ENCODE measurements around the gene PLXNA2. TPM values are rescaled to one million over a fixed set of nuclear protein-coding genes. Genes with fewer than 3 reads are reported as not detected.

PLXNA2 gene
- total and polyA plus RNA-seq, 2 of the 8 experiments (the other 6 are each of a cell fraction or from before 2014, with no cell fraction given): 0.33 to 1.5 TPM

DNA sequence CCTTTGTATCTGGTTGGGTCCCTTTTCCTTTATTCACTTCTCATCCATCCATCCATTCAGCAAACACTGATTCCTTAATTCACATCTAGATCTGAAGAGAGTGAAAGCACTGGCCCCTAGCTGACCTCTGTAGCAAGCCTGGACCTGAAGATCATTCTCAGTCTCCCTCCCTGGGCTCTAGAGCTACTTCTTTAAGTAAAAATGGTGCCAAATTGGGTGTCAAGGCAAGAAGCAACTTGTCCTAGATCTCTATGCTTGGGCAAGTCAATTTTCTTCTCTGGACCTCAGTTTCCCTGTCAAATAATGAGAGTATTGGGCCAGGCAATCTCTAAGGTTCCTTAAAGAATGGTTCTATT, 36.1 kb downstream of the PLXNA2 start:
- Histone ChIP-seq H3K79me2 (ENCODE audit: control insufficient read depth in 1 of 2, insufficient read depth in 2 of 2, low read length in 2 of 2) (no peaks in the 10 kb centered on the region), H3K9ac (replicated peaks in 1 of 4; ENCODE audit: extremely low read depth in 1 of 4, low read depth in 3 of 4, low read length in 3 of 4) (no peak overlapping the region), H3K27ac (ENCODE audit: low read depth, low read length) (no peak overlapping the region)

More for the DNA sequence above, 36.1 kb downstream of the PLXNA2 start:
- CTCF ChIA-PET (ENCODE audit: partially characterized antibody): interaction anchor here (0.8 to 1.9 kb wide), 12 partner anchors 9 to 198 kb away, joined by 3 to 9 read pairs (median 5); partner anchors contain the start of gene PLXNA2
- H2BK20ac ChIP-seq (ENCODE audit: low read length): no peak overlapping the region
- H3K4me2 ChIP-seq (ENCODE audit: insufficient read depth in 1 of 2, low read depth in 2 of 2, low read length in 2 of 2): no peak overlapping the region
- H2BK120ac ChIP-seq (replicated peaks; ENCODE audit: low read depth, low read length): no peak overlapping the region
- no peak overlapping the region for H3K18ac ChIP-seq (ENCODE audit: extremely low read depth, low read length)
- H2BK12ac ChIP-seq (ENCODE audit: low read depth, low read length): no peak overlapping the region
- POLR2A ChIA-PET (ENCODE audit: partially characterized antibody): no interaction called here
- H3K4me3 ChIP-seq (ENCODE audit: extremely low read depth in 1 of 4, insufficient read depth in 2 of 4, low read depth in 3 of 4, low read length in 4 of 4): no peak overlapping the region
- no peaks in the 10 kb centered on the region for H4K20me1 ChIP-seq (replicated peaks in 1 of 2; ENCODE audit: control insufficient read depth in 1 of 2, insufficient read depth in 2 of 2, low read length in 2 of 2)
- no peak overlapping the region for H4K8ac ChIP-seq (ENCODE audit: extremely low read depth, insufficient read depth, low read length)
- H4K91ac ChIP-seq (replicated peaks; ENCODE audit: insufficient read length, low read length): no peak overlapping the region
- no peak overlapping the region for H3K56ac ChIP-seq (replicated peaks; ENCODE audit: insufficient read length, low read depth, low read length)
- H3K4ac ChIP-seq (replicated peaks; ENCODE audit: insufficient read length, low read depth, low read length): no peak overlapping the region
- no peak overlapping the region for H3K14ac ChIP-seq (ENCODE audit: insufficient read length)
- H2BK5ac ChIP-seq (ENCODE audit: low read depth, low read length): no peak overlapping the region
- peaks cover 0 to 2% (median 0%) of the 10 kb centered on the region in 4 experiments; a peak in 1 of 7 replicates for H3K4me1 ChIP-seq (replicated peaks in 1 of 4; ENCODE audit: control insufficient read depth in 3 of 4, insufficient read depth in 4 of 4, low read length in 3 of 4)
- no peaks in the 10 kb centered on the region for H3K23me2 ChIP-seq (ENCODE audit: low read depth, low read length)
- FAIRE-seq (no peak), DNase-seq (ENCODE audit: low read depth in 1 of 2, low spot score in 2 of 2) (no peak)
- no peak overlapping the region for H4K5ac ChIP-seq (ENCODE audit: insufficient read length, low read depth, low read length)
- no peak overlapping the region for H3K23ac ChIP-seq (ENCODE audit: insufficient read length)
- H3K79me1 ChIP-seq (ENCODE audit: low read depth, low read length): no peaks in the 10 kb centered on the region
- no peak overlapping the region for H2AFZ ChIP-seq (ENCODE audit: low read length)
- no peaks in the 10 kb centered on the region for H3K36me3 ChIP-seq (ENCODE audit: control insufficient read depth in 2 of 4, insufficient read depth in 4 of 4, low read length in 3 of 4)
- no peak overlapping the region for H2AK5ac ChIP-seq (ENCODE audit: low read depth, low read length)
- no peaks in the 10 kb centered on the region for H3K27me3 ChIP-seq (replicated peaks in 1 of 4; ENCODE audit: control insufficient read depth in 3 of 4, extremely low read depth in 1 of 4, insufficient read depth in 3 of 4, low read length in 3 of 4)
- TF ChIP-seq SP4 (IDR thresholded peaks at IDR 0.05; ENCODE audit: low read length): no peak
- no peak for TF ChIP-seq CTBP2 (IDR thresholded peaks at IDR 0.05; ENCODE audit: borderline replicate concordance, insufficient read depth, insufficient read length, low read length)
- no peak for TF ChIP-seq EP300 (IDR thresholded peaks at IDR 0.05; ENCODE audit: borderline replicate concordance in 1 of 2, low read depth in 2 of 2, low read length in 2 of 2)
- TF ChIP-seq BACH1 (IDR thresholded peaks at IDR 0.05; ENCODE audit: low read length): no peak
- no peak for TF ChIP-seq NANOG (IDR thresholded peaks at IDR 0.05; ENCODE audit: insufficient read depth, low read depth, low read length, poor library complexity, severe bottlenecking)
- no peak for TF ChIP-seq GABPA (IDR thresholded peaks at IDR 0.05; ENCODE audit: borderline replicate concordance, insufficient read depth, low read length)
- no peak for TF ChIP-seq HDAC2 (IDR thresholded peaks at IDR 0.05; ENCODE audit: borderline replicate concordance in 1 of 2, low read depth in 2 of 2, low read length in 2 of 2)
- TF ChIP-seq TEAD4 (IDR thresholded peaks at IDR 0.05; ENCODE audit: low read depth, low read length): no peak
- H2BK15ac ChIP-seq (ENCODE audit: low read length): no peak overlapping the region
- no peaks in the 10 kb centered on the region for H3K9me3 ChIP-seq (ENCODE audit: insufficient read depth in 2 of 2, low read depth in 1 of 2, low read length in 1 of 2)
